Measurements from ENCODE around the gene PEG3. TPM values are rescaled to one million over a fixed set of nuclear protein-coding genes. Genes with fewer than 3 reads are reported as not detected.
"Not testable (repeated sequence)": the region's sequence is repeated elsewhere in the genome, so short reads cannot be mapped to it uniquely, and the experiment has no call there.

Gene PEG3
- total RNA-seq (2014; rRNA removed; shearing (Covaris generic)), result not detected in 2 replicates

DNA sequence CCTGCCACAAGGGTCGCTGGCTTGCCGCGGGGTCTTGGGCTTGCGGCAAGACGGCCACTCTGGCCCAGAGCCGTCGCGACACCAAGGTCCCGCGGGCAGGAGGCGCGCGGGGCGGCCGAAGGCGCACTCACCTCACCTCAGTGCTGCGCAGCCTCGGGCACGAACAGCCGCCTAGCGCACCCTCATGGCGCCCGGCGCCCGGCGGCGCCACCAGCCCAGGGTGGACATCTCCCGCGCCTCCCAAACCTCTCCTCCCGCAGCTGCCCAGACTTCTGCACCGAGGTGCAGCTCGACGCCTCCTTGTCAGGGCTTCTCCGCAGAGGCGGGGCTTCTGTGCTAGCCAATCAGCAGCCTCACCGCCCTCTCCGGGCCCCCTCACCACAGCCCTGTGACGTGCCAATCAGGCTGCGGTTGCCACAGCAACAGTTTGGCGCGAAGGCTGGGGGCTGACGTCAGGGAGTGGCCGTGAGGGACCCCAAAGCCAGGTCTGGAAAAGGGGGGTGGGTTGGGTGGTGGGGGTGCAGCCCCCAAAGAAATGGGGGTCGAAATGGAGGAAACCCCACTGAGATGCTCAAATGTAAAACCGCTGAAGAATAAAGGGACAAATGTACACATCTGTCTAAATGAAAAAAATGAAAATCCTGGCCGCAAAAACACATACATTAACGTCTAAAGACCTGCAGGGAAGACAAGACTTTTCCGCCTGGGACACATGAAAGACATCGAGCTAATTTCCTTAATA, at the start of gene PEG3, which contains the start of gene ZIM2:
Gene PEG3, minus strand, starts transcription at position 276 of the 742 bp plus-strand sequence. CDS start 16,071 bp downstream, outside the sequence.
Gene ZIM2, minus strand, starts transcription at position 276 of the 742 bp plus-strand sequence. CDS start 16,449 bp downstream, outside the sequence.
- no peak for DNase-seq (ENCODE audit: low spot score)

DNA sequence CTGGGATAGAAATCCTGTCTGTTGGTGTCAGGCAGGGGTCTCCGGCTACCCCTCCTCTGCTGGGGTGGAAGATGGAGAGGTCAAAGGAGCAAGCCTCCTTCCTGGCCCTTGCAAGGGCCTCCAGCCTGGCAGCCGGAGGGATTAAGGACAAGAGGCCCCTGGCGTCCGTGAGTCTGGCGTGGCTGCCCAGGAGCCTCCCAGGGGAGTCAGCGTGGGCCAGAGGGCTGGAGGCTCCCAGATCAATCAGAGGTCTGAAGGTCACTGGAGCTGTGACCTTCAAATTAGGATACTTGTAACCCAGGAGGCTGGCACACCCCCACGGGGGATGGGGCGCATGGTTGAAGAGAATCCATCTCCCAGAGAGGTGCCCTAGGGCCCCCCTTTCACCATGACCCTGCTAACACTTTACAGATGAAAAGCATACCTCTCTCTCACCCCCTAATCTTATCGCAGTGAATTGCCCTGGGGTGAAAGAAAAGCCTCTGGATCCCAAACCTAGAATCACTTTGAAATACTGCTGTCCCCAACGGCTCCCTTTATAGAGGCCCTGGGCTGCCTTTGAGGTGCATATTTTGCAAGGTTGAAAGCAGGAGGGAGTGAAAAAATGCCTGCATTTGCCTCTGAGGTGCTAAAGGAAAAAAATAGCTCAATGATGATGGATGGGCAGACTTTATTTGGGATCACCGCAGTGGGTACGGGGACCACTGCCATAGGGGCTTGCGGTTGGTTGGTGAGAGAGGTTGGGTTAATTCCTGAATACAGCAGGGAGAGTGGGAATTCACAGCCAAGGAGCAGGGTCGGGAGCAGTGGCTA, 44.9 kb upstream of the PEG3 start:
- no peak for DNase-seq (ENCODE audit: low spot score)

DNA sequence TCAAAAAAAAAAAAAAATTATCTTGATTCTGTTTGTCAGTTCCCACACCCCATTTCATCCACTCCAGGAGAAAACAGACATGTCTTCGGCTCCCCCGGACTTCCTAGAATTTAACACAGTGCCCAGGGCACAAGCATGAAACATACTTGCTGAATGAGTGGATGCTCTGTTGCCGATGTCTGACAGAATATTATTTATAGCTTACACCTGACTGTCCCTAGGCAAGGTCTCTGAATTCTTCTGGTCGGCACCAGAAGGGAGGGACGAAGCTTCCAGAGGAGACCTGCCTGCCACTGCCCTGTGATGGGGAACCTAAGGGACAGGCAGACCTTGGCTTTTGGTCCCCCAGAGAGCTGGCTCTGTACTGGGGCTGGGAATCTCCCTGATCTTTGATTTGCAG, 43.9 kb upstream of the PEG3 start:
- no peak for DNase-seq (ENCODE audit: low spot score)

DNA sequence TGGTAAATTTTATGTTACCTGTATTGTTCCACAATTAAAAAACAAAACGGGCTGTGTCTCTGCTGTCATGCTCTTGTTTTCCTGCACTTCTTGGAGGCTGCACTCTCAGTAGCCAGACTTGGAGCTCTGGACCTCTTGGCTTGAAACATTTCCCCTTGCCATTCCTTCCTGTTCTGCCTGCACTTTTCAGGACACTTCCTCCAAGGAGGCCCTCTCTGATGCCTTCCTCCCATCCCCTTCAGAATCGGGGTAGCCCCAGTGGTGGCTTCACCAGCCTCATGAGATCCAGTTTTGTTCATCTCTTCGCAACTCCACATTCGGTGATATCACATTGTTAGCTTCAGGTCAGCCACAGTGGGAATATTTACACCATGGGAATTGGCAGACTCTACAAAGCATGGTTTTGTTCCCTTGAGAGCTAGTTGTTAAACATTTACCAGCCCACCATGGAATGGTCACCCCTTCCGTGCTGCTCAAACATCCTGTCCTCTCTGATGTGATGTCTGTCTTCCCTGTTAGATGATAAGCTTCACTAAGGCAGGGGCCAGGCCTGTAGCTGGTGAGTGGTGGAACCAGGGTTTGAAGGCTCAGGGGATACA, 40.2 kb upstream of the PEG3 start:
- DNase-seq (ENCODE audit: low spot score), result no peak

DNA sequence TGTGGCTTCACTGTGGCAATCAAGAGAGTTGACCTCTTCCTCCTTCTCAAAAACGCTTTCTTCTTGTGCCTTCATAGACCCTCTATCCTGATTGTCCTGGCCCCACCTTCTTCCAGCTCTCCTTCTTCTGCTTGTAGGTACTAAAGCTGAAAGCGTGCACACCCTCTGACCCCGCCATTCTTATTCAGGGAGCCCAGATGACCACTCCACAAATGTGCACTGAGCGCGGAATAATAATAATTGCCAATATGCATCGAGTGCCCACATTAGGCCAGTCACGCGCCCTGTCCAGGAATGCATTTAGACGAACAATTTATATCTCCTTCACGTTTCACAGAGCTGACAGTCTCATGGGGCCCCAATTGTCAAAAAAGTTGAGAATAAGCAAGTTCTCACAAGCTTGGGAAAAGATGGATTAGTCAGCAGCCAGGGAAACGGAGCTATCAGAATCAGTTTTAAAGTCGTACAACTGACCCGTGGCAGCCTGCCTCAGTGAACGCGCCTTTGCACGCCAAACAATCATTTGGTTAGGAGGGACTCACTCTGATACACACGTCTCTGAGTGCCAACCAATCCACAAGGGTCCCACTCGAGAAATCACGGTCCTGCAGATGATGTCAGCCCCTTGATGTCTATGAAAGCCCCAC, 36.7 kb upstream of the PEG3 start:
- no peak for DNase-seq (ENCODE audit: low spot score)

DNA sequence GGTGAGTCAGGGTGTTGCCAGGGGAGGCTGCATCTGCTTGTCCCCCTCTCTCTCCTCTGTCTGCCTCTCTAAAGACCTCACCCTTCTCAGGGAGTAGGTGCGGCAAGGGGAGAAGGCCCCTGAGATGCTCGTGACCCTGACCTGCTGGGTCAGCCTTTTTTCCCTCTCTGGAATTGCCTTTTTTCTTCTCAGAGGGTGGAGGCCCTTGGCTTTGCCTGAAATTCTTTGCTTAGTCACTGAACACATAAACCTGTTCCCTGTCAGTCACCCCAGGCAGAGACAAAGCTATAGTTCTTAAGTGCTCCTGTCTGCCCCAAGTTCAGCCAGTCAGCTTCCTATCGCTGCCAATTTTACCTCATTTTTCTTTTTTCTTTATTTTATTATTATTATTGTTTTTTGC, 35.2 kb upstream of the PEG3 start:
- no peak for DNase-seq (ENCODE audit: low spot score)

DNA sequence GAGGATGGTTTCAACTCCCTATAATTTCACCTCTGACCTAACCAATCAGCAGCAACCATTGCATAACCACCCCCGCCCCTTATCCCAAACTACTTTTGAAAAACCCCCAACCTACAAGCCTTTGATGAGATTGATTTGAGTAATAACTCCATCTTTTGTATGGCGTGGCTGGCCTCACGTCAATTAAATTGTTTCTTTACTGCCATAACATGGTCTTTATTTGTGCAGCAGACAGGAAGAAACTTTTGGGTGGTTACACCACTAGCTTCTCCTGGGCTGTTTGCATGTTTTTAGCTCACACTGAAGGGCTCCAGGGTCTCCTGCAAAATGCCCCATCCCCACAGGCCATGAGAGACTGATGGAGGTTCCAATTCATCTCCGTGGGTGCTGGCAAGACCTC, 34.0 kb upstream of the PEG3 start:
- DNase-seq (ENCODE audit: low spot score), result no peak

DNA sequence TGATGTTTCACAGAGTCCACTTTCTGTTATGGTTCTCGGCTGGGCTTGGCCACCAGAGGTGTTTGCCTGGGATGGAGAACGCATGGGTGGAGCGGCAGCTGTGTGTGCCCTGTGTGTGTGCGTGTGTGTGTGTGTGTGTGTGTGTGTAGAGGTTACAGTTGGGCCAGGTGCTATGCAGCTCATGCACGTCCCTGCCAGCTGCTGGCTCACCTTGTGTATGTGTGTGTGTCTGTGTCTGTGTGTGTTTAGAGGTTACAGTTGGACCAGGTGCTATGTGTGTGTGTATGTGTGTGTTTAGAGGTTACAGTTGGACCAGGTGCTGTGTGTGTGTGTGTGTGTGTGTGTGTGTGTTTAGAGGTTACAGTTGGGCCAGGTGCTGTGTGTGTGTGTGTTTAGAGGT, 33.0 kb upstream of the PEG3 start:
- DNase-seq (ENCODE audit: low spot score), result no peak

DNA sequence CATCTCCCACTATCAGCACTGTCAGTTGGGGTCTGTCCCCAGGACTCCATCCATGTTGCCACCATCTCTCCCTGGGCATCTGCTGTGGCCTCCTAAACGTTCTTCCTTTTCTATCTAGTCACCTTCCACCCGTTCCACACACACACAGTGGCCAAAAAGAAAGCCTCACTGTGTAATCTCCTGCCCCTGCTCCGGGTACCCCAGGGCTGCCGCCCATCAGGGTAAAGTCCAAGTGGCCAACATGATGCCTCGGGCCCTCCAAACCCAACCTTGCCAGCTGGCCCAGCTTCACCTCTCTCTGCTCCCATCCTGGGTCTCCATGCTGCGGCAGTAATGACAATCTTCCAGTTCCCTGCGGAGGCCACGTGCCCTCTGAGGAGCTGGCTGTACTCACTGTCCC, 29.4 kb upstream of the PEG3 start:
- no peak for DNase-seq (ENCODE audit: low spot score)

DNA sequence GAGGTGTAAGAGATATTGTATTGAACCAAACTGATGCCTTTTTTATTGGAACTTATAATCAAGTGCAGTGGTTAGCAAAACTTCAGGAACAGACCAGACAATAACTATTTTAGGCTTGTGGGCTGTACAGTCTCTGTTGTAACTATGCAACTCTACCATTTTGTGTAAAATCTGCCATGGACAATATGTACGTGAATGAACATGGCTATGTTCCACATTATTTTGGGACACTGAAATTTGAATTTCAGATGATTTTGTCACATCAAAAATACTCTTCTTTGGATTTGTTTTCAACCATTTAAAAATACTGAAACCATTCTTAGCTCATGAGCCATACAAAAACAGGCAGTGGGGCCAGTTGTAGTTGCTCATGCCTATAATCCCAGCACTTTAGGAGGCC, 27.9 kb upstream of the PEG3 start:
- no peak for DNase-seq (ENCODE audit: low spot score)

DNA sequence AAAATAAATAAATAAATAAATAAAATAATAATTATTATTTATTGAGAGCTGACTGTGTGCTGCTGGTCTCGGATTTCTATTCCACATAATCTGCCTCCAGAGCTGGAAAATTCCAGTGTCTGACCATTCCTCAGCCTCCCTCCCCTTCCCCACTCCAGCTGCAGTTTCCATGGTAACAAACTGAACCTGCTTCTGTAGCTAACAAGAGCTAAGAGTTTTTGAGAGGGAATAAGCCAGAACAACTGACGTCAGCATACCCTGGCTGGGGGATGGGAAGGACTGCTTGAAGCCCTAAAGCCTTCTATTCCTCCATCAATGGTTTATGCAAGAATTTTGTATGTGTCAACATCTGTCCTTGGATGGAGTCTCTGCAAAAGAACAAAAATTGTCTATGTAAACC, 26.0 kb upstream of the PEG3 start:
- DNase-seq (ENCODE audit: low spot score), result no peak

DNA sequence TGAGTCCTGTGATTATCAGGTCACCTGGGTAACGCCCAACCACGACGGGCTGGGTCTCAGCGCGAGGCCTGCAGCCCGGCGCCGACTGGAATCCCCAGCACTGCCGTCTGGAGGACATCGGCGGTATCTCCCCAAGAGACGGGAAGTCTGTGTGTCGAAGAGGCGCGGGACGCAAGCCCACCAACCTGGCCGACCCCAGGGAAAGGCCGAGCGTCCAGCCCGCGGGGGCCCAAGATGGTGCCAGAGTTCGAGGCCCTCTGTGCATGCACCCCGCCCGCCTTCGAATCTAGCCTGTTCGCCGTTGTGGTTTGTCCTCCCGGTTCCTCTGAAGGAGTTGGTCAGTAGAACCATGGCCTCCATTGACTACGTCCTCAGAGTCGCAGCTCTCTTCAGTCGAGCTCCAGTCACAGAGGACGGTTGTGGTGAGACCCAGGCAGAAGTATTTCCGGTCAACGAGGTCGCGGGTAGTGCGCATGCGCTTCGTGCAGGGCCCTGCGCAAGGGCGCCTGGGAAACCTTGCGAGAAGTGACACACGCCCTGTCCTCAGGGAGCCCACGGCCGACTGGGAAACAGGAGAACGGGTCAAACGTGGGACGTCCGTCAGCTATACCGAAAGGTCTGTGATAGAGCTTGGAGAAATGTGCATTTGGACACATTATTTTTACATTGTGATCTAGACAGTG, 24.1 kb upstream of the PEG3 start:
- no peak for DNase-seq (ENCODE audit: low spot score)

DNA sequence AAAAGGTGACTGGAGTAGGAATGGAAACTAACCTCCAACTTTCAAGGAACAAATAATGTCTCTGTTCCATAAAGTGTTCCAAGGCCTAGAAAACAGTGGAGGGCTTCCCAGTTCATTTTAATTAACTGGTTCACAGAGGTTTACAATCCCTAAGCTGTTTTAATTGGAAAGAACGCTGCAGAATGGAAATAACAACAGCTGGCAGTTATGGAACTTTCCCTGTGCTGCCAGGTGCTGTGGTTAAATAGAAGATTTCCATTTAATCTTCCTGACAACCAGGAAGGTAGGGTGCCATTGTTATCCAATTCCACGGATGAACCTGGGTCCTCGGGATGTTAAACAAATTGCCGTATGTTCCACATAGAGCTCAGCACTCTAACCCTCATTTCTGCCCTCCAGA, 22.2 kb upstream of the PEG3 start:
- no peak for DNase-seq (ENCODE audit: low spot score)

DNA sequence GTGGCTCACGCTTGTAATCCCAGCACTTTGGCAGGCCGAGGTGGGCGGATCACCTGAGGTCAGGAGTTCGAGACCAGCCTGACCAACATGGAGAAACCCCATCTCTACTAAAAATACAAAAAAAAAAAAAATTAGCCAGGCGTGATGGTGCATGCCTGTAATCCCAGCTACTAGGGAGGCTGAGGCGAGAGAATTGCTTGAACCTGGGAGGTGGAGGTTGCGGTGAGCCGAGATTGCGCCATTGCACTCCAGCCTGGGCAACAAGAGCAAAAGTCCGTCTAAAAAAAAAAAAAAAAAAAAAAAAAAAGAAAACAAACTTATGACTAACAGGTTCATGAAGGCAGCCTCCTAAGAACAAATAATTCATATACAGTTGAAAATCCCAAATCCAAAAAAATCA, 19.9 kb upstream of the PEG3 start:
- not testable (repeated sequence) for DNase-seq (ENCODE audit: low spot score)

DNA sequence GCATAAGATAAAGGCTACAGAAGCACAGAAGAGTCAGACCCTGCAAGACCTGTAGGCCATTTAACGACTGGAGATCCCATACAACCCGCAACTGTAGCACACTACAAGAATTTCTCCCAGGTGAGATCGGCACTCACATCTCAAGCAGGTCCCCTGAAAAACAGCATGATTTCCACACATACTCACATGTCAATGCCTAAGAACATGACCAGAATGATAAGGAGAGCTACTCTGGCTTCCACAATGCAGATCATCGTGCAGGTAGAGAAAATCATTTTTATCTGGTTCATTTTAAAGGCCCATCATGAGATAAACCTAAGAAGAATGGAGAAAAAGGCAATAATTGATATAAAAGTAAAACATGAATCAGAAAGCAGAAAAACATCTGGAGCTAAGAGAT, 17.5 kb upstream of the PEG3 start:
- no peak for DNase-seq (ENCODE audit: low spot score)

DNA sequence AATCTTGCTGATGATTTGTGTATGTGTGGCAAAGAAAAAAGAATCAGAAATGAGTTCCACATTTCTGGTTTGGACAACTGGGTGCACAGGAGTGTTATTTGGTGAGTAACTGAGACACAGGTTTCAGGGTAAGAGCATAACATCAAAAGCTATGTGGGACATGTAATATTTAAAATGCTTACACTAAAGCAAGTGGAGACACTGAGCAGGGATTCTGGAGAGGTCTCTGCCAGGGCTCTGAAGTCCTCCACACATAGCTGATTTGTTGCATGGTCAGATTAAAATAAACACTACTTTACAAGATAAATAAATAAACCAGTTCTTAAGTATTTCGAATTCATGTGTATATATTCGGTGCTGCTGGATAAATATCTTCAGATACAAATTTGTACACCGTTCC, 16.3 kb upstream of the PEG3 start:
- DNase-seq (ENCODE audit: low spot score), result no peak

DNA sequence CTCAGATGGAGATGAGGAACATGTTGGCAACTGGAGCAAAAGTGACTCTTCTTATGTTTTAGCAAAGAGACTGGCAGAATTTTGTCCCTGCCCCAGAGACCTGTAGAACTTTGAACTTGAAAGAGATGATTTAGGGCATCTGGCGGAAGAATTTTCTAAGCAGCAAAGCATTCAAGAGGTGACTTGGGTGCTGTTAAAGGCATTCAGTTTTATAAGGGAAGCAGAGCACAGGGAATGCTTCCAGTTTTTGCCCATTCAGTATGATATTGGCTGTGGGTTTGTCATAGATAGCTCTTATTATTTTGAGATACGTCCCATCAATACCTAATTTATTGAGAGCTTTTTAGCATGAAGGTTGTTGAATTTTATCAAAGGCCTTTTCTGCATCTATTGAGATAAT, 11.8 kb upstream of the PEG3 start:
- DNase-seq (ENCODE audit: low spot score), result not testable (repeated sequence)

DNA sequence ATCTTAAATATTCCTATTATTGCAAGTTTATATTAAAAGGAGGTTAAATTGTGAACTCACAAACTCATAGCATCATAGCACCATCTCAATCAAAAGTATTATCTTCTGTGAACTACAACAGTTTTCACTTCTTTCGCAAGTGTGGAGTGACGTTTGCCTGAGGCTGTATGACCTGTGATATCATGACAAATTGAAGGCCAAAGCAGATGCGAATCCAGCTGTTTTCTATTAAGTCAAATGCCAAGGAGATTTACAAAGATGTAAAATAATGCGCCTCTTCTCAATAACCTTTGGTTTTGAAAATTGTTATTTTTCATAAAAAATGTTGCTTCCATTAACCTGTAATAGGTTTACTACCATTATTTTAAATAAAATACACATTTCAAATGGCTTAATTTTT, 7.6 kb upstream of the PEG3 start:
- no peak for DNase-seq (ENCODE audit: low spot score)

DNA sequence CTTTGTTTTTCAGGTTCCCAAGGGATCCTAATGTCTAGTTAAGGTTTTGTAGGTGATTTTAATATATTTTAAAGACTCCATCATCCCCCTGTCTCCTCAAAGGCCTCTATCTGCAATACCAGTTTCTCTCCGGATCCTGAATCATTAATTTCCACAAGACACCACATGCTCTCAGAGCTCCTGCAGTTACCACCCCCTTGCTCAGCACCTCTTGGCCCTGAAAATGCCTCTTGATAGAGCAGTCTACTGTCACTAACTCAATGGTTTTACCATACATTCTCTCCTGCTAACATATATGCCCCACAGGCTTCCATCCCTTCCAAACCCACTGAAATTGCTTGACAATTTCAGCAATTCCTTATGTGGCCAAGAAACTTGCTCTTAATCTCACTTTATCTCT, 1.9 kb upstream of the PEG3 start:
- DNase-seq (ENCODE audit: low spot score), result no peak

DNA sequence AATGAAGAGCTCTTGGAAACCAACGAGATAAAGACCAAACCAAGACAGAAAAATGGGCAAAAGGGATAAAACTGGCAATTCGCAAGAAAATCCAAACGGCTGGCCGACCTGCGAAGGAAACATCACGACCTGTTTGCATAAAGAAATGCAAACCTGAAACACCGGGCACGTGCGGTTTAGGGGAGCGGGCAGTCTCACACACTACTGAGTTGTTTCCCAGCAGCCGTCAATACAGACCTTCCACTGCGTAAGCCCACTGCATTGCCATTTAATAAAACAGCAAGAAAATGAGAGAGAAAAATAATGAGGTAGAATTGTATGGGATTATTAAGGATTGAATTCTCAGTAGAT, 642 bp upstream of the PEG3 start:
- DNase-seq (ENCODE audit: low spot score), result no peak

DNA sequence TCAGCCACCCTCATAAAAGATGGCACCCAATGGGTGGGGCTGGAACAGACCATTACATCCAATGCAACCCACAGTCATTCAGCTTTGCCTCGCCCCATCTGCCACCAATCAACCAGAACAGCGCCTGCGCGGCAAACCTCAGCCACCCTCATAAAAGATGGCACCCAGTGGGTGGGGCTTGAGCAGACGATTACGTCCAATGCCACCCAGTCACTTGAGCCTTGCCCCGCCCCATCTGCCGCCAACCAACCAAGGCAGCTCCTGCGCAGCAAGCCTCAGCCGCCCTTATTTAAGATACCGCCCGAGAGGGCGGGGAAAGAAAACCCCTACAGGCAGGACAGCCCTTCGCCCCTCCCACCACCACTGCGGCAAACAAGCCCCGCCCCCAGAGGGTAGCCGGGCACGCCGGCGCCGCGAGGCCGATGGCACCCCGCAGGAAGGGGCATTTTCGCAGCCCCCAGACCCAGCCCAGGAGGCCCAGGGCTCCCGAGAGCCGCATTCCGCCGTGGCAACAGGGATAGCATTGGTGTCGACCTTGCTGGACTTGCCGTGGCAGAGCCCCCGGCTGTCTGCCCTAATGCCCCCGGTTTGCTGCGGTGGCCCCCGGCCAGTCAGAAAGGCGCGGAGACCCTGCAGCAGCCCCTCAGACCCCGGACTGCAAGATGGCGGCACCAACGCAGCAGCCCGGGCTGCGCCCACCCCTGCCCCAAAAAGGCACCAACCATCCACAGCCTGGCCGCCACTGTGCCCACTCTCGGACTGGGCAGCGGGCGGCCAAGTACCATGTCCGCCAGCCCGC, 675 bp downstream of the PEG3 start:
- DNase-seq (ENCODE audit: low spot score), result no peak
